ENCODE data around the gene TPCN1.

Gene TPCN1

DNA sequence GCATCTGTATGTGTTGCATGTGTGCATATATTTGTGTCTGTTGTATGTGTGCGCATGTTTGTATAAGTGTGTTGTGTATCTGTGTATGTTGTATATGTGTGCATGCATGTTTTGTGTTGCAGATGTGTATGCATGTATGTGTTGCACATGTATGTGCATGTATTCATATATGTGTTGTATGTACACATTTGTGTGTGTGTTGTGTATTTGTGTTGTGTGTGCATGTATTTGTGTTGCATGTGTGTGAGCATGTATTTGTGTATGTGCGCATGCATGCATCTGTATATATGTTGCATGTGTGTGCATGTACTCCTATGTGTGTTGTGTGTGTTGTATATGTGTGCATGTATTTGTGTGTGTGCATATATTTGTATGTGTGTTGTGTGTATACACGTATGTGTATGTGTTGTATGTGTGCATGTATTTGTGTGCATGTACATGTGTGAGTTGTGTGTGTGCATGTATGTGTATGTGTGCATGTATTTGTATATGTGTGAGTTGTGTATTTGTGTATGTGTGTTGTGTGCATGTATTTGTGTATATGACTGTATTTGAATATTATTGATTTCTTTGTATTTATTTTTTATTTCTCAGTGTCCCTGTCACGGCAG, 96.9 kb downstream of the TPCN1 start:
- DNase-seq: no peak

DNA sequence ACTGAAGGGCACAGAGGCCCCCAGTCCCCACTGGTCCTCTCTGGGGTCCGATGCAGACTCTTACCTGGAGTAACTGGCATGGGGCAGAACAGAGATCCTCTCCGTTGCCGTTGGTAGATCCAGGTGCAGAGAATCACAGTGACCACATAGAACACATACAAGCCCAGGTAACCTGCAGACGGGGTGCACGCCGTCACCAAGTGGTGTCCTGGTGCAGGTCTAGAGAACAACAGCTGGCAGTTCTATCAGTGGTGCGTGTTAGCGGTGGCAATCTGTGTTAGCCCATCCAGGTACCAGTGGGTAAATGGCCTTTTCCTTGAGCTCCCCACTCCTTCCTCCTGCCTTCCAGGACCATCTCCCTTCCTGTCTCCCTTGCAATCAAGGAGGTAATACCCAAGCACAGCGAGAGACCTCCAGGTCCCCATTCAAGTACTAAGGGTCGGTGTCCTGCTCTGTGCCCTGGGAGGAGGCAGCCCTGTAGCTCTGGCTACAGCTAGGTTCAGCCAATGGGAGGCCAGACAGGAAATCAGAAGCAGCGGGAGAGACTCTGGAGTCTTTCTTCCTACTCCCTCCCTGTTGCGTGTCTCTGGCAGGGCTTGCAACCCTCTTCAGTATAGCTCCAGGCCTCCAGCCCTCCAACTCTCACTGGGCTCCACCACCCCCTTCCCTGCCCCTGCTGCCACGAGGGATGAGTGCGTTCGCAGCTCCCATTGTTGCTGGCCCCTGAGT, 97.8 kb downstream of the TPCN1 start:
- no peak for DNase-seq

DNA sequence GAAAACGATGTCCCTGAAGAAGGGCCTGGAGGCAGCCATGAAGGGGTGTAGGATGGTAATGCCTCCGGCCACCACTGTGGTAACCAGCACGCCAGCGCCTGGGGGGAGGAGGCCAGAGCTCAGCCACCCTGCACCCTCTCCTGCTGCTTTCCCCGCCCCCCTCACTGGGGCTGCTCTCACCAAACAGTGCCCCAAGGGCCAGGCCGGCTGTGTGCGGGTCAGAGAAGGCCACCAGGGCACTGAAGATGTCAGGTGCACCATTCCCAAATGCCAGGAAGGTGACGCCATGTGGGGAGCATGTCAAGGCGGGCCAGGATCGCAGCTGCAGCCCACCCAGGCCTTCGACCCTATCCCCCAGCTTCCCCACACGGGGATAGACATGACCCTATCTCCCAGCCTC, 99.1 kb downstream of the TPCN1 start:
- no peak for DNase-seq

DNA sequence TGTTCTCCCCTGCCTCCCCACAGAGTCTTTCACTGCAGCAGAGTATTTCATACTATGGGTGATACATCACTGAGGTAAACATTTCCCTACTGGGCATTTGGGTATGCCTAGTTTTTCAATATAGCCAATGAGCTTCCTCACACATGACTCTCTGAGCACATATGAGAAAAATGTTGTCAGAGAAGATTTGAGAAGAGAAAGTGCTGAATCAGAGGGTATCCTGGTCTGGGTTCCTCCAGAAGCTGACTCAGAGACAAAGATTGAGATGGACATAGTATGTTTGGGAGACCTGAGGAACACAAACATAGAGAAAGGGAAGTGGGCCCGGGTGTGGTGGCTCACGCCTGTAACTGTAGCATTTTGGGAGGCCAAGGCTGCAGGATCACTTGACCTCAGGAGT, 101.1 kb downstream of the TPCN1 start:
- no peak for DNase-seq

DNA sequence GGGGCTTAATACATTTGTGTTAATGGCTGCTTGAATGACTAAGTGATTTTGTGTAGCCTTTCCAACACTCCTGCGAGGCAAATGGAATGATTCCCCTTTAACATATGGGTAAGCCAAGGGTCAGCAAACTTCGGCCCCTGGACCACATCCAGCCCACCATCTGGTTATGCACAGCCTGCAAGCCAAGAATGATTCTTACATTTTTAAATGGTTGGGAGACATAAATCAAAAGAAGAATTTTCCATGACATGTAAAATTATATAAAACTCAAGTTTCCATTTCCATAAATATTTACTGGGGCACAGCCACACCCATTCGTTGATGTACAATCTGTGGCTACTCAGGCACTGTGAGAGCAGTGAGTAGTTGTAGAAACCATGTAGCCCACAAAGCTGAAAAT, 104.7 kb downstream of the TPCN1 start:
- no peak for DNase-seq

DNA sequence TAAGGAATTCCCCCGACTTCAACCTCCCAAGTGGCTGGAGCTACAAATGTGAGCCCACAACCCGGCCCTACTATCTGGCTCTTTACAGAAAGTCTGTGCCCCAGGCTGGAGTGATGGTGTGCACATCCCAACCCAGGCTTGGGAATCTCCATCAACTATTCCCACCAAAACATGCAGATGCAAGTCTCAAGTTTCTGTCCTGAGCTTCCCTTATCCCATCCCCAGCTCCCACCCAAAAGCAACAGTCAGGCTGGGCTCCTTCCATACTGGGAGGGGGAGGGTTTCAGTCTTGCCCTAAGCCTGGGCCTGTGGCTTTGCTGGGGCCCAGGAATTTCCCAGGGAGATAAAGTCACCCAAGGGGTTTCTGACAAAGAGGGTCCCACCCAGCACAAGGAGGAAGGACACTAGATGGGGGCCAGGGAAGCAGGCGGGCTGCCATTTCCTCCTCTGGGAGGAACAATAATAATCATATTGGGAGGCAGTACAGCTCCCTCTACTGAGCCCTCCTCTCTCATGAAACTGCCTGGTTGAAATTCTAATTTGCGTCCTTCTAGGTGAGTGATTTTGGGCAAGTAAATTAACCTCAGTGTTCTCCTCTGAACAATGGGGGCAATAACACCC, 105.6 kb downstream of the TPCN1 start:
- DNase-seq: no peak

DNA sequence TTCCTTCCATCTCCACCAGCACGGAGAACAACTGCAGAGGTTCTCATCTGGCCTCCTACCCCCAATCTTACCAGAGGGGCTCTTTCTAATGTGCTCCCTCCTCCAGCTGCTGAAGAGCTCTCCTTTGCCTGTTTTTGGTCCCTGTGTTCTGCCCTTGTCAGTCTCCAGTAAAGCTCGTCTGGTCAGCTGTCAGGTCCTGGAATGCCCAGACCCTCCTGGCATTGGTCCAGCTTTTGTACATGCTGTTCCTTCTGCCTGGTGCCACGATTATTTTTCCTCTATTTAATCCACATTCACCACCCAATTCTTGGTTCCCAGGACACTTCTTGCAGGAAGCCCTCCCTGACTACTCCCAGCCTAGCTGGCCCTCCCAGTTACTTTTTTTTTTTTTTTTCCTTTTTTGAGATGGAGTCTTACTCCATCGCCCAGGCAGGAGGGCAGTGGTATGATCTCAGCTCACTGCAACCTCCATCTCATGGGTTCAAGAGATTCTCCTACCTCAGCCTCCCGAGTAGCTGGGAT, 107.2 kb downstream of the TPCN1 start:
- no peak for DNase-seq

DNA sequence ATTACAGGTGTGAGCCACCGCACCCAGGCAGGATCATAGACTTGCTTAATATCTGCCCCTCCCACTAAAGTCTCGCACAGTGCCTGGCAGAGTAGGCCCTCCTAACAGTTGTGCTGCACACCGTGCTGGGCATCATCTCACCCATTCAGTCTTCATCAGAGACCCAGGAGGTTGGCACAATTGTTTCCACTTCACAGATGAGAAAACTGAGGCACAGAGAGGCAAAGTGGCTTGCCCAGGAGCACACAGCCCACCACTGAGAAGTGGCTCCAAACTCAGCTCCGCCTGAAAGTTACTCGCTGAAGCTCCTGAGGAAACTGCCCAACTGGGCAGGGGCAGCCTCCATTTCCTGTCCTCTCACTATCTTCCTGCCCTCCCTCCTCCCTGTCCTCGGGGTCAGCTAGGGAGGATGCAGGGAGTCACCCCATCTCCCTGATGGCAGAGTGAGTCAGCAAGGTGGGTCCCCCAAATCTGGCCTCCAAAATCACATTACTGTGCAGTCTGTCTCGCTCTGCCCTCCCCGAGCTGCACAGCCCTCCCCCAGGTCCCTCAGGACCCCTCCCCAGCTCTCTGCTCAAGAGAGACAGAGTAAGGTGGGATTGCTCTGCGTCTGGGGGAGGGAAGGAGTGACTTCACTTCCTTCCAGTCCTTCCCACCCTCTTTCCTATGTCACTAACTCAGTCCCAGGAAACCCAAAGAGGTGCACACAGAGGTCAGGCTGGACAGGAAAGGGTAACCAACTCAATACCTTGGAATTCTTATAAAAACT, 107.9 kb downstream of the TPCN1 start:
- DNase-seq: no peak

DNA sequence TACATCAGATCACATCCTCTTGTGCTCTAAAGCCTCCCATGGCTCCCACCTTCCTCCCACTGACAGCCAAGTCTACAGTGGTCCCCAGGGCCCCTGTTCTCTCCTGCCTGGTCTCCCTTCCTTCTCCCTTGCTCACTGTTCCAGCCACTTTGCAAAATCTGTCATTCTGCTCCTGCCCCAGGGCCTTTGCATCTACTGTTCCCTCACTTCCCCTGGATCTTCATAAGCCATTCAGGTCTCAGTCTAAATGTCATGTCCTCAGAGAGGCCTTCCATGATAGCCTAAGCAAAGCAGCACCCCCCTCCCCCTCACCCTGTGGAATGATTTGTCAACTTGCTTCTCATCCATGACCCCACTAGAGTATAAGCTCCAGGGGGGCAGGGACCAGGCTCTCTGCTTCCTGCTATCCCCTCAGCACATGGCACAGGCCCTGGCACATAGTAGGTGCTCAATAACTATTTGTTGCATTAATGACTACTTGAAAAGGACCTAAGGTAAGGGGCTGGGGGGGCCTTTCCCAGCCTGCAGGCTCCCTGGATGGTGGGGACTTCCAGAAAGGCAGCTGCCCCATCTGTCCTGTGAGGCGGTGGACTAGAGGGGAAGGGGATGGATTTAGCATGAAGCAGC, 108.6 kb downstream of the TPCN1 start:
- DNase-seq: no peak

DNA sequence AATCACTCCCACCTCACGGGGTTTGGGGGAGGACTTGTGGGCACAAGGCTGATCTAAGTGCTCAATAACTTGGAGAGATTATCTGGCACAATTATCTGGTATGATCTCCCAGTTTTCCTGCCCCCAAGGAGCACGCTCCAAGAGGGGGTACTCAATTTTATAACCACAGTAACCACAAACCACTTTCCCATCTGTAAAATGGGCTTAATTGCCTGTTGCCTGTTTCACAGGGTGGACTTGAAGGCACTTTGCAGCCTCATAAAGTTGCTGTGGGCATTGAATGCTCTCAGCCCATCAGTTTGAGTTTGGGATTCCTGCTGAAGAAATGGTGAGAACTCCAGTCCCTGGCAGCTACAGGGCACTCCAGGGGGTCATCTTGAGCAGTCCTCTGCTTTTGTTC, 109.2 kb downstream of the TPCN1 start:
- DNase-seq: no peak

DNA sequence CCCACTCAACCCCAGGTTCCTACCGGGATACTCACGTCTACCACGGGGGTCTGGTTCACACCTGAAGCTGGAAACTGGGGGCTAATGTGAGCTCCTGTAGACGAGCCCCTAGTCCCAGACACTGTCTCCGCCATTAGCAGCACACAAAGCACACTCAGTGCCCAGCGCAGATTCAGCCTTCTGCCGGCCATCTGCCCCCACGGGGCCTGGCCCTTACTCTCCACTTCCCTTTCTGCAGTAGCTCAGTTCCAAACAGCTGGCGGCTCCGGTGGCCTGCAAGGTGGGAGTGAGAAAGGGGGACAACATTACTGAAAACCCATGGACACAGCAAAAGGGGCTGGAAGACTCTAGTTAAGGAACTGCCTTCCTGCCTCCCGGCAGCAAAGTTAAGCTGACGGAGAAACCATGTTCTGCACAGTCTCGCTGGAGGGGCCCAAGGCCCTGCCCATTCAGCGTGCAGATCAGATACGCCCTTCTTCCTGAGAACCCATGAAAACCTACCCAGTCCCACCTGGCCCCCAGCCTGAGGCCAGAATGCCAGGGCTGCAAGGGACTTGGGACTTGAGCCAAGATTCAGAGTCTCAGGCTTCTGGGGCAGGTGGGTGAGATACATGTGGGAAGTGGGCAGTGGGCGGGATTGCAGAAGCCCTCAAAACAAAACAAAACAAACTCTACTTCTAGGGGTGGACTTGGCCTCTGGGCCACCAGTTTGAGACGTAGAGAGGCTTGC, 111.6 kb downstream of the TPCN1 start:
- DNase-seq: no peak

DNA sequence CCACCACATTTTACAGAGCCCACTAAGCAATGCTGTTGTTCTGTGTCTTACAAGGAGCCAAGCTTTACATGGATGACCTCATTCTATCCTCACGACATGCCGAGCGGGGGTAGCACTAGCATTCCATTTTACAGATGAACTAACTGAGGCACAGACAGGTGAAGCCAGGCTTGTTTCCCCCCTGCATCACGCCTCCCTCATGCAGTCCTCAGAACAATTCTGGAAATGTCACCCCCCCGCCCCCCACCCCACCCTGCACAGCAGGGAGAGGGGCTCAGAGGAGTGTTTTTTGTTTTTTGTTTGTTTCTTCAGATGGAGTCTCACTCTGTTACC, 112.1 kb downstream of the TPCN1 start:
- no peak for DNase-seq

DNA sequence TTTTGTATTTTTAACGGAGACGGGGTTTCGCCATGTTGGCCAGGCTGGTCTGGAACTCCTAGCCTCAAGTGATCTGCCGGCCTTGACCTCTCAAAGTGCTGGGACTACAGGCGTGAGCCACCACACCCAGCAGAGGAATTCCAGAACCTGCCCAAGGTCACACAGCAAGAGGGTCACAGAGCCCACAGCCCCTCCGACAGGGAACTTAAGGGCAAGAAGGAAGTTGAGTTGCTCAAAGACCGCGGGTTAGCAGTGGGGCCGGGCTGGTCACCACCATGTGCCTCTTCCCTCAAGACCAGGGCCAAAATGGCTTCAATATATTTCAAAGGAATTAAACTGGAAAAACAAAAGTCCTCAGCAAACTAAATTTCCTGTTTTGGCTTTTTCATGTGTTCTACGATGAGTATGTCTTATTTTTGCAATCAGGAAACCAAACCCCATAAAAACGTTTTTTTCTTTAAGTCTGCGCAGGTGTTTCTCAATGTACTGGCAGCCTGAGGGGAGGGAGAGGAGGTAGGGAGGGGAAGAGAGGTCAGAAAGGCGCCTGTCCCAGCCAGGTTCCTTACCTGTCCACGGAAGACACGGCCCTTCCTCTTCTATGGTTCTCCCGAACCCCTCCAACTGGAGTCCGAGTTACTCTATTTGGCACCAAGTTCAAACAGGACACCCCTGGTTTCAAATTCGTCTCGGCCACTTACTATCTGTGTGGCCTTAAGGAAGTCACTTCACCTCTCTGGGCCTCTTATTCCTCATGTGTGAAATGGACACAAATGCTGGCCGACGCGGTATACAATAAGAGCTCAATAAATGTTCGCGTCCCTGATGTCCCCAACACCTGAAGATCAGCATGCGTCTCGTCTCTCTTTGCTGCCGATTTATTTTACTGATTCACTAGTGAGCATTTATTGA, 112.9 kb downstream of the TPCN1 start:
- DNase-seq: no peak

DNA sequence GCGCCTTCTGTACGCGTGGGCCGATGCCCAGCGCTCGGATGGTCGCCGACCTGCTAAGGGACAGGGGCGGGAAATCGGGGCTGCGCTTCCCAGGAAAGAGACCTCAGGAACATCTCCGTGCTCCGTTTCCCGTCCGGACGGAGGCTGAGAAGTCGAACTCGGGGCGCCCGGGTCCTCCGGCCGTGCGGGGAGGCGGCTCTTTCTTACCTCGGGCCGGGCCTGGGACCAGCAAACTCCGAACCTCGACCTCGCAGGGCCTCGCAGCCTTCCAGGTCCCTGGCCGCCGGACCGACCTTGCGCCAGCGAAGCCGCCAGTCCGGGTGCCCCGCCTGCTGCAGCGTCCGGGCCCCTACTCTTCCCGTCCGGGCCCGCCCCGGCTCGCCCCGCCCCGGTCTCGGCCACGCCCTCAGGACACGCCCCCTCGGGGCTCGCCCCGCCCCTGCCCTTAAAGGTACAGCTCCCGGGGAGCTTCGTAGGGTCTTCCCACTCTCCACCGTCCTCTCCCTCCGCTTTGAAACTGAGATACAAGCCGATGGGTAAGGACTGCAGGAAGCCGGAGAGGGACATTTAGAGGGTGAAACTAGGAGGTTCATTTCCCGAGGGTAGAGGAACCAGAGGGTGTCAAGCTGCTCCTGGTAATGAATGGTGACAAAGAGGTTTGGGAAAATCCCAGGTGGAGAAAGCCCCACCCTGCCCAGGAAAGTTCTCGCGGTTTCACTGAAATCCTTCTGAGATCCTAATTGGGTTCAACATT, 113.7 kb downstream of the TPCN1 start, which contains the start of gene SLC8B1:
TSS of gene SLC8B1 (minus strand) at position 324 of the 754 bp plus-strand sequence. CDS start 2,231 bp downstream, outside the sequence.
- DNase-seq: peak; percentile 79

DNA sequence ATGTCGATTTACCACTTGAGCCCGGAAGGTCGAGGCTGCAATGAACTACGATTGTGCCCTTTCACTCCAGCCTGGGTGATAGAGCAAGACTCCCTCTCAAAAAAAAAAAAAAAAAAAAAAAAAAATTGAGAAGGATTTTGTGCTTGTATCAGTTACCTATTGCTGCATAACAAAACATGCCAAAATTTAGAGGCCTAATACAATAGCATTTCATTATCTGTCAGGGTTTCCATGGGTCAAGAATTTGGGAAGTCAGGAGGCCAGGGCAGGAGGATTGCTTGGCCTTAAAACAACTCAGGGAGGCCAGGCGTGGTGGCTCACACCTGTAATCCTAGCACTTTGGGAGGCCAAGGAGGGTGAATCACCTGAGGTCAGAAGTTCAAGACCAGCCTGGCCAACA, 118.3 kb downstream of the TPCN1 start:
- no peak for DNase-seq

DNA sequence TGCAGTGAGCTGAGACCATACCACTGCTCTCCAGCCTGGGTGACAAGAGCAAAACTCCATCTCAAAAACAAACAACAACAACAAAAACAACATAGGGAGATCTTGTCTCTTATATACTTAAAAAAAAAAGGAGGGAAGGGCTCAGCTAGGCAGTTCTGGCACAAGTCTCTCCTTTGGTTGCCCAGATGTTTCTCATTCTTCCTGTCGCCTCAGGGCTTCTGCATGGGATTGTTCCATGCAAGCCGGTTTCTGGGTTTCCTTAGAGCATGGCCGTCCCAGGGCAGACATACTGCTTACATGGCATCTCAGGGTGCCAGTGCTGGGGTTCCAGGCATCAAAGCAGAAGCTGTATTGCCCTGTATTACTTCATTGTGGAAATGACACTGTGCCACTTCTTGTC, 118.8 kb downstream of the TPCN1 start:
- no peak for DNase-seq

DNA sequence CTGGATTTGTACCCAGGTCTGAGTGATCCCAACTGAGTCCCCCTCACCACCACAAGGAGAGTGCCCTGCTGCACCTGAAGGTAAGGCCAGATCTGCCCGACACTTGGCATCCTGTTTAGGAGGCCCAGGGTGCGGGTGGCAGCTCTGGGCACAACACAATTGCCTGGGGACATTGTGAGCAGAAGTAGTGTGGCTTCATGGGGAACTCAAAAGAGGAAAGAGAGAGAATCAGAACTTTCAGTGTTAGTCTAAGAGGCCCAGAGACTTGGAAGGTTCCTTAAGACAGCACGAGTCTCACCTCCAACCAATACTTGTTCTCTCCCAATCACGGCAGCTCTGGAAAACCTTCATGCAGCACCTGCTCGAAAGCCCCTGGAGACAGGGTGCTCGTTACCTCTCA, 120.3 kb downstream of the TPCN1 start:
- DNase-seq: no peak

DNA sequence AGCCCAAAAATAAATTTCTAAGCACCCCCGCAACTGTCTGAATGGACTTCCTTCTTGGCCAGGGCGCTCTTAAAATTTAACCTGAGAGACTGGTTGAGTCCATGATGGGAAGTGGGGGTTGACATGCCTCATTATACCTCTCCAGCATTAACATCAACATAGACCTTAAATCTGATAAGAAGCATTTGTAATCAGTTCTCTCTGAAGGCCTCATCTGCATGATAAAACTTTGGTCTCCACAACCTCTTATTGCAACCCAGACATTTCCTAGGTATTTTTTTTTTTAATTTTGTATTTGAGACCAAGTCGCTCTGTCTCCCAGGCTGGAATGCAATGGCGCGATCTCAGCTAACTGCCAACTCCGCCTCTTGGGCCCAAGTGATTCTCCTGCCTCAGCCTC, 124.1 kb downstream of the TPCN1 start:
- no peak for DNase-seq

DNA sequence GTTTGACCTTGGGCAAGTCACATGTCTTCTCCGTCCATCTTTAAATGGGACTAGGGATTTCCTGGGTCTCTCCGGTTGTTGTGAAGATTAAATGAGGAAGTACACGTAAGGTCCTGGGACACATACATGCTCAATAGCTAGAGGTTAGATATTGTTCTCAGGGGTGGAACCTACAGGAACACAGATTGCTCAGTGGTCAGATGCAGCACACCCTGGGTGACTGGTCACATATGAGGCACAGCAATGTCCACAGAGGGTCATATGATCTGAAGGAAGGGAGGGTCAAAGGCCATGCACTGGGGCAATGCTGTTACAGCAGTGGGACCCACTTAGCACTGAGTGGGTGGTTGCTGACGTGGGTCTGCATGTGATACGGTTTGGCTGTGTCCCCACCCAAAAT, 125.1 kb downstream of the TPCN1 start:
- DNase-seq: no peak

DNA sequence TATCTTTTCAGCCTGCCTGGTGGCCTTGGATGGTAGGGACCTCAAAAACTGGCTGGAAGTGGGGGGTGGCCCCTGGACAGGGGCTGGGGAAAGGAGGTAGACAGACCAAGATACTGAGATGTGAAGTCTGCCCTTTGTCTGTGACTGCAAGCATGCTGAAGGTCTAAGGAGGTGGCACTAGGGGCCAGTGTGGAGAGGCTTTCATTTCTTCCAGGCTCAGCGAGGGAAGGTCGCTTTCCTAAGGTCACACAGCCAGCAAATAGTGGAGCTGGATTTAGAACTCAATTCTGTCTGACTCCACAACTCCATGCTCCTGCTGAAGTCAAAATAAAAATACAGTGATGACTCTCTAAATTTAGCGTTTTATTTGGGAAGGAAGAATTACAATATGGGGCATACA, 125.8 kb downstream of the TPCN1 start:
- DNase-seq: no peak
